ENCODE results near the gene CHST3.

GRCh38 chr10:72011976-72012512 lies 47.8 kb downstream of the CHST3 start:
- TF ChIP-seq CTCF (IDR thresholded peaks at IDR 0.05), result no peak
- TF ChIP-seq POLR2A (IDR thresholded peaks at IDR 0.05), result no peak

Measured in lower leg skin (tissue), 3 donors.